GM18526 (cell line): ENCODE measurements around the gene DAPK1.

Experiments
- POLR2A ChIP-seq: IDR thresholded peaks from 3 replicates; pipeline ENCODE4 v1.6.1; 2011; ENCODE audit not compliant: insufficient read length; ENCODE audit errors: extremely low read depth

DAPK1 gene

DNA sequence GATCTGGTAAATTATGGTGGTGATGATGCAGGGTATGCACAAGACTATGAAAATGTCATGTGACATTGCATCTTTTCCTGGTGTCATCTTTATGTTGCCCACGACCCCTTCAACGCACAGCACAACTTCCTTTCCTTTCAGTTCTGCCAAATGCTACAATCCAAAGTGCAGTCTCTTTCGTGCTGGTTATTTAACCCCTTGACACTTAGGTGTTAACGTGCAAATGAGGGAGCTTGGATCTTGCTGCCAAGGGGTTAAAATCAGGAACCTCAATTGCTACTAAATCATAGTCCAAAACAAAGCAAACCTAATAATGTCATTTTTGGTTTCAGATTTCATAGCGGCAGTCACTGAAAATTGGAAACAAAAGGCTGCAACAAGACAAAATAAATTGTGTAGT is 244.2 kb downstream of the DAPK1 start:
- no peak for TF ChIP-seq POLR2A

- no peak for TF ChIP-seq POLR2A
These were observed 245.3 kb downstream of the DAPK1 start for GRCh38 chr9:87742813-87743428.

DNA sequence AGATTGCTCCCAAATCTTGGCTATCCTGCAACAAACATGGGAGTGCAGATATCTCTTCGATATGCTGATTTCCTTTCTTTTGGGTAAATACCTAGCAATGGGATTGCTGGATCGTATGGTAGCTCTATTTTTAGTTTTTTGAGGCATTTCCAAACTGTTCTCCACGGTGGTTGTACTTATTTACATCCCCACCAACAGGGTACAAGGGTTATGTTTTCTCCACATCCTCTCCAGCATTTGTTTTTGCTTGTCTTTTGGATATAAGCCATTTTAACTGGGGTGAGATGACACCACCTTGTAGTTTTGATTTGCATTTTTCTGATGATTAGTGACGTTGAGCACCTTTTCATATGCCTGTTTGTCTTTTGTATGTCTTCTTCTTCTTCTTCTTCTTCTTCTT is 248.5 kb downstream of the DAPK1 start:
- no peak for TF ChIP-seq POLR2A

- TF ChIP-seq POLR2A: no peak
These were observed 251.2 kb downstream of the DAPK1 start for GRCh38 chr9:87748881-87749280.

DNA sequence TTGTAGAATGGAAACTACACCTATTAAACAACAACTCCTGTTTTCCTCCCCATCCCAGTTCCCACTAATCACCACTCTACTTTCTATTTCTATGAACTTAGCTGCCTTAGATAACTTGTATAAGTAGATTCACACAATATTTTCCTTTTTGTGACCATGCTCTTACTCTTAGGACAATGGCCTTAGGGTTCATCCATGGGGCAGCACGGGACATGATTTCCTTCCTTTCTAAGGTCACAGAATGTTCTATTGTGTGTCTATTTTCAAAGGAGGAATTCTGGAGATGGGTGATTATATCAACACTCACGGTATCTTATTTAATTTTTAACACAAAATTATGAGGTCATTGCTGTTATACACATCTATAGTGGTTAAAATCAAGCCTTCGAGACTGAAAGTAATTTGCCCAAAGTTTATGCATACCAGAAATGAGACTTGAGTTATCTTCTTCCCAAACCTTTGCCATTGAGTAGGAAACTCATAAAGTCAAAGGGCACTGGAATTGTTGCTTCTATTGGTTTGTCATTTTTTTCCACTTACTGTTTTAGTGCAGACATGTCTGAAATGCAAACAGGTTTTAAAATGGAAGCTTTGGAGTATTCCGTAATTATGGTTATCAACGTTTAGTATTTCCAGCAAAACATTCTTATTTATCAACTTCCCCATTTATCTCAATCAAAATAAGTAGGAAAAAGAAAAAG is 251.8 kb downstream of the DAPK1 start:
- TF ChIP-seq POLR2A: no peak

DNA sequence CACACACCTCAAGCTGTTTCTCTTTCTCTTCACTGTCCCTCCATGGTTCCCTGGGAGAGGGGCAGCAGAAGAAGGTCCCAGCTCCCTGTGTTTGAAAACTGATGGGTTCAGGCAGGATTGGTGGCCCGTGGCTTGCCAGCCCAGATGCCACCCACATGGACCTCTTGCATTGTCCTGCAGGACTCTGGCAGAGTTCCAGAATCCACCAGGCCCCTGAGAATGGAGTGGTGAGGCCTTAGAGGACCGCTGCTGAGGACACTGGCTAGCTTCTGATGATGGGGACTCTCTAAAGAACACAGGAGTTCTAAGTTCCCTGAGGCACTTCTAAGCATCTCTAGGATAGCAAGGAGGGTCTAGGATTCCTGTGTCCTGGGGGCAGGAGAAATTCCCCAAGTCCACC is 253.1 kb downstream of the DAPK1 start:
- no peak for TF ChIP-seq POLR2A

DNA sequence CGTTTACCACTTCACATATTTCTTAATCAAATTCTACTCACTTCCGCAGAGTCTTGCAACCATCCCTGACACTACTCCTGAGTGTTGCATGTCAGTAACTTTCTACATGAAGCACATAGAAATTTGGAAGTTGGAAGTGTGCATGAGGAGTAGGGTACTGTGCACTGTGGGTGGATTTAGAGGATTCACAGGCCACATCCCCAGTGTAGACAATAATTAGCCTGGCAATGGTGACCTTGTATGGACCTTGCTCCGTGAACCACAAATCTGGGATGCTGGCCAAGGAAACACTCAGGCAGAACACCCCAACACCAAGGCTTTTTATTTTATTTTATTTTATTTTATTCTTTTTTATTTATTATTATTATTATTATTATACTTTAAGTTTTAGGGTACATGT is 253.8 kb downstream of the DAPK1 start:
- no peak for TF ChIP-seq POLR2A

DNA sequence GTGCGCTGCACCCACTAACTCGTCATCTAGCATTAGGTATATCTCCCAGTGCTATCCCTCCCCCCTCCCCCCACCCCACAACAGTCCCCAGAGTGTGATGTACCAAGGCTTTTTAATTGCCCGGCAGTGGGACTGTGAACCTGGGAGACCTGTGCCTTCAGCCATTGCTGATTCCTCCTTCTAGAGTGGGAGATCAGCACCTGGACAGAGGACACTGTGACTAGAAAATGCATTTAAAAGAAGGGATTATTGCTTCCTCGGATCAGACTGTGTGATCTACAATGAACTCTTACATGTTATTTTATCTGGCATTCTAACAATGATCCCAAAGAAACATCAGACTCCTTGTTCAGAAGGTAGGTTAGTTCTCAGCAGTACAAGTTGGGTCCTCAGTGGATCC is 254.2 kb downstream of the DAPK1 start:
- no peak for TF ChIP-seq POLR2A

DNA sequence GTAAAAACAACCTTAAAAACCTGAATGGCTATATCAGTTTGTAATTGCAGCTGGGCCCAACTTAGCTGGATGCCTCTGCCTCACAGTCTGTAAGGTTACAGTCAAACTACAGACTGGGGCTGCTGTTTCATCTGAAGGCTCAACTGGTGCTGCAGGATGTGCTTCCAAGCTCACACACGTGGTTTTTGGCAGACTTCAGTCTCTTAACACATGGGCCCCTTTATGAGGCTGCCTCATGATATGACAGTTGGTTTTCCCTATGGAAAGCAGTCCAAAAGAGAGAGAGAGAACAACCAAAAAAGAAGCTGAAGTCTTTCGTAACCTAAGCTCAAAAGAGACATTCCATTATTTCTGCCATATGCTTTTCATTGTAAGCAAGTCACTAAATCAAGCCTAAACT is 255.6 kb downstream of the DAPK1 start:
- TF ChIP-seq POLR2A: no peak
